ENCODE data around the gene ABCB11. TPM values are rescaled to one million over a fixed set of nuclear protein-coding genes. Genes with fewer than 3 reads are reported as not detected.

ABCB11 gene
- total RNA-seq, 2 donors from 2014 or later = 0.09 TPM; not detected in 1

- intact Hi-C loops (cut with DNase I) = no loop called here
Observed at GRCh38 chr2:169047256-169048250, 16.4 kb upstream of the ABCB11 start.

GRCh38 chr2:169046440-169047151, 15.5 kb upstream of the ABCB11 start:
- intact Hi-C loops (cut with DNase I) = no loop called here
- DNase-seq (ENCODE audit: low spot score) = no peak

More at GRCh38 chr2:169047256-169048250, 16.4 kb upstream of the ABCB11 start:
- no peak for DNase-seq (ENCODE audit: low spot score)

GRCh38 chr2:169042856-169043255, 11.7 kb upstream of the ABCB11 start:
- intact Hi-C loops (cut with DNase I) = no loop called here
- DNase-seq (ENCODE audit: low spot score) = no peak

- intact Hi-C loops (cut with DNase I) = no loop called here
- DNase-seq (ENCODE audit: low spot score) = no peak
Observed at GRCh38 chr2:169041594-169041993, 10.5 kb upstream of the ABCB11 start.

GRCh38 chr2:169039702-169040101, 8.6 kb upstream of the ABCB11 start:
- no peak for DNase-seq (ENCODE audit: low spot score)
- intact Hi-C loops (cut with DNase I) = no loop called here

- no peak for DNase-seq (ENCODE audit: low spot score)
- intact Hi-C loops (cut with DNase I) = no loop called here
Observed at GRCh38 chr2:169038338-169038757, 7.2 kb upstream of the ABCB11 start.

- intact Hi-C loops (cut with DNase I) = no loop called here
- DNase-seq (ENCODE audit: low spot score) = no peak
Observed at GRCh38 chr2:169036736-169037440, 5.8 kb upstream of the ABCB11 start.

- no peak for DNase-seq (ENCODE audit: low spot score)
- intact Hi-C loops (cut with DNase I) = no loop called here
Observed at GRCh38 chr2:169035887-169036286, 4.8 kb upstream of the ABCB11 start.

GRCh38 chr2:169034984-169035544, 3.9 kb upstream of the ABCB11 start:
- DNase-seq (ENCODE audit: low spot score) = no peak
- intact Hi-C loops (cut with DNase I) = no loop called here

GRCh38 chr2:169034256-169034655, 3.1 kb upstream of the ABCB11 start:
- no peak for DNase-seq (ENCODE audit: low spot score)
- intact Hi-C loops (cut with DNase I) = no loop called here

- intact Hi-C loops (cut with DNase I) = no loop called here
- no peak for DNase-seq (ENCODE audit: low spot score)
Observed at GRCh38 chr2:169029341-169029740, 1.8 kb downstream of the ABCB11 start.

- DNase-seq (ENCODE audit: low spot score) = no peak
- intact Hi-C loops (cut with DNase I) = no loop called here
Observed at GRCh38 chr2:169027234-169027633, 3.9 kb downstream of the ABCB11 start.

GRCh38 chr2:169026056-169026455, 5.1 kb downstream of the ABCB11 start:
- DNase-seq (ENCODE audit: low spot score) = no peak
- intact Hi-C loops (cut with DNase I) = no loop called here

GRCh38 chr2:169023161-169023560, 8.0 kb downstream of the ABCB11 start:
- intact Hi-C loops (cut with DNase I) = no loop called here

GRCh38 chr2:169018390-169018789, 12.7 kb downstream of the ABCB11 start:
- DNase-seq (ENCODE audit: low spot score) = no peak
- intact Hi-C loops (cut with DNase I) = no loop called here

More at GRCh38 chr2:169023161-169023560, 8.0 kb downstream of the ABCB11 start:
- DNase-seq (ENCODE audit: low spot score) = no peak

GRCh38 chr2:169015943-169016342, 15.2 kb downstream of the ABCB11 start:
- no peak for DNase-seq (ENCODE audit: low spot score)
- intact Hi-C loops (cut with DNase I) = no loop called here

- DNase-seq (ENCODE audit: low spot score) = no peak
- intact Hi-C loops (cut with DNase I) = no loop called here
Observed at GRCh38 chr2:169014780-169015179, 16.3 kb downstream of the ABCB11 start.

- no peak for DNase-seq (ENCODE audit: low spot score)
- intact Hi-C loops (cut with DNase I) = no loop called here
Observed at GRCh38 chr2:169013628-169014026, 17.5 kb downstream of the ABCB11 start.

GRCh38 chr2:169012812-169013627, 18.1 kb downstream of the ABCB11 start:
- intact Hi-C loops (cut with DNase I) = no loop called here
- no peak for DNase-seq (ENCODE audit: low spot score)
